Iris pigment epithelial cell (primary cell): Measurements from ENCODE around the gene USHBP1.
A peak's percentile ranks its signal among the peaks of the same experiment; 100 is the strongest.

Experiments used
- DNase-seq: peaks from one replicate; pipeline ENCODE4 v3.0.0-alpha.2; 2011; ENCODE audit warnings: low read depth

USHBP1 gene

DNA sequence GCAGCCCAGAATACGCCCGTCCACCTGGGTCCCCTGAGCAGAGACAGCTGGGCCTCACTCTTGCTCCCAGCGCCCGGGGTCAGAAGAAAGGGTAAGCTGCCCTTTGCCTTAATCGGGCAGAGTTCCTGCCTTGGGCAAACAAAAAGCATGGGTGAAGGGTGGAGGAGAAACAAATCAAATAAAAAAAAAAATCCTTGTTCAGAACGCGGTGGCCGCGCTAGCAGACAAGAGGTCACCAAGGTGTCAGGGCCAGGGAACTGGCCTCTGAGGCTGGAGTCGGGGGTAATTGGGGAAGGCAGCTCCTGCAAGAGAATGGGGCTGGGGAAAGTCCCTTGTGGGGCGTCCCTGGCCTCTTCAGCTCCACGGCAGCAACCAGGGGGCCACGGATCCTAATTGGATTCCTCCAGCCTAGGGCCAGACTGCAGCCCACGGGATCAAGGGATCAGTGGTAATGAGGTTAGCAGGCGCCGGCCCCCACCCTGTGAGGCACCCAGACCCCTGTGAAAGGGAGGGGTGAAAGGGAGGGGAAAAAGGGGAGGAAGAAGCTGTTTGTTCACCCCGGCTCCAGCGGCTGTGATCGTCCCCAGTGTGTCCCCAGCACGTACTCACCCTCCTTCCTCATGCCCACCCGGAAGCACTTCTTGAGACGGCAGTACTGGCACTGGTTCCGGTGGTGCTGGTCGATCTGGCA is 24.3 kb downstream of the USHBP1 start:
- DNase-seq: no peak

GRCh38 chr19:17237747-17238706 is 26.5 kb downstream of the USHBP1 start:
- DNase-seq: no peak

- DNase-seq: no peak
Observed at GRCh38 chr19:17236811-17237543, 27.6 kb downstream of the USHBP1 start.

- no peak for DNase-seq
Observed at GRCh38 chr19:17235971-17236777, 28.4 kb downstream of the USHBP1 start.

DNA sequence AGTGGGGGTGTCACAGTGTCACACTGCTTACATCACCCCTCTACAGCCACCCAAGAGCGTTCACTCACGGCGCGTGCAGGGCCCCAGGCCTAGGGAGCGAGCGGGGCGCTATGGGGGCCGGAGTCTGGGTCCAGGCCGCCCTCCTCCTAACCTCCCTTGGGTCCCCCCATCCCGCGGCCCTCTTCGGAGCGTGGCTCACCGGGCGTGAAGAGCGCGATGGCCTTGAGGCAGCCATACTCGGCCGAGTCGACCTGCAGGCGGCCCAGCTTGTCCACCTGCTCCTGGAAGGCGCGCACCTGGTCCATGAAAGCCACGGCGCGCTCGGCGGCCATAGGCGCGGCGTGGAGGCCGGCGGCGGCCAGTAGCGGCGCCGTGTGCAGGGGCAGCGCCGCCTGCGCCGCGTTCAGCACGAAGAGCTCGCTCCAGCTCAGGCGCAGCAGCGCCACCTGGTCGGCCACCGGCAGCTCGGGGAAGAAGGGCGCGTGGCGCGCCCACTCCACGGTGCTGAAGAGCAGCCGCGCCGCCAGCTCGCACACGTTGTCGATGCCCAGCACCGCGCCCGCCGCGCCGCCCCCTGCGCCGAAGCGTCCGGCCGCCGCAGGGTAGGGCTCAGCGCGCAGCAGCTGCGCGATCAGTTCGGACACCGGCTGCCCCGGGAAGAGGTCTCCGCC is 29.1 kb downstream of the USHBP1 start:
- peak; percentile 81 for DNase-seq

GRCh38 chr19:17234911-17235299 is 29.6 kb downstream of the USHBP1 start:
- peak; percentile 55 for DNase-seq

DNA sequence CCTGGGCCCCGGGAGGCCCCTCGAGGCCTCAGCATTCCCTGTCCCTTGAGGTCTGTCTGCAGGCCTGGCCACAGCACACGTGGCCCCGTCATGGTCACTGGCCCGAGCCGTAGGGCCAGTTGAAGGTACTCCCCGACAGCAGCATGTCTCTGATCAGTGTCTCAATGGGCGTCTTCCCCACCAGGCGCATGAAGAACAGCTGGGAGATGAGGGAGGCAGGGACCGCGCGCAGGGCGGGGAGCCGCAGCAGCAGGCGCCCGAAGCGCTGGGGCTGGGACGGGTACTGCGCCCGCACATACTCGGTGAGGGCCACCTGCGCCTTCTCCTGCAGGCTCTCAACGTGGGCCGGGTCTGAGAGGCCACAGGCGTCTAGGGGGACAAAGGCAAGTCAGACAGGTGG is 32.3 kb downstream of the USHBP1 start:
- DNase-seq: no peak

- DNase-seq: no peak
Observed at GRCh38 chr19:17229890-17230289, 34.7 kb downstream of the USHBP1 start.

- no peak for DNase-seq
Observed at GRCh38 chr19:17227798-17228367, 36.7 kb downstream of the USHBP1 start.

DNA sequence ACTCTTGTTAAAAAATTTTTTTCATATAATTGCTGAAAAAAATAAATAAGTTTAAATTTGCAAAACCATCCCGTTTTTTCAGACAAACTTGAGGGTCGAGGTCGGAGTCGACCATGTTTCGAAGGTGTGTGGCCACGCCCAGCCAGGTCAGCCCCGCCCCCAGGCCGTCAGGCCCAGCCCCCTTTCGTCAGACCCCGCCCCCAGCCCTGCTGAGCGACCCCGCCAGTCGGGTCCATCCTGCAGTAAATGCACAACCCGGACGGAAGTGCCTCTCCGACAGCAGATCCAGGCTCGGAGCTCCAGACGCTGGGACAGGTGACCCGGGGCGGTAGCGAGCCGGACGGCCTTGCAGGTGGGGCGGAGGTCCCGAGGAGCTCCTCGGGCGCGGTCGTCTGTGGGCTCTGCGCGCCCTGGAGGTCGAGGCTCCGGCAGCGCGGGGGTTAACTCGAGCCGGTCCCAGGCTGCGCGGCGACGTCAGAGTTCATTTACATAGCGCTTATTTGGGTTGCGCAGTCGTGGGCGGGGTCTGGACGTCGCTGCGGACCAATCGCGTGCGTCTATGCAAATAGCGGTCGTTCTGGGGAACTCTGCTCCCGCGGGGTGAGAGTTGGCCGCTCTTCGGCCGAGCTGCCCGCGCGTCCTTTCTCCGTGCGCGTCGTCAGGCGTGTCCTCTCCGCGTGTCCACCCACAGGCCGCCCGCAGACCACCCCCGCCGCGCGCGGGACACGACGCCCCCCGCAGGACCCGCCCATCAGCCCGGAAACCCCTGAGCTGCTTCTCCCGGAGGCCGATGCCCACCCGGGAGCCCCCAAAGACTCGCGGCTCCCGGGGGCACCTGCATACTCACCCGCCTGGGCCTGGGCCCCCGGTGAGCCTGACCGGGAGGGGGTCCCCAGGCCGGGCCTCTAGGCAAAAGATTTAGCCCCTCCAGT is 38.3 kb downstream of the USHBP1 start, which contains the start of gene OCEL1:
Gene OCEL1, plus strand, starts transcription at position 225 of the 932 bp plus-strand sequence. Its CDS starts 22 bp downstream, at position 247.
- peak; percentile 98 for DNase-seq

DNA sequence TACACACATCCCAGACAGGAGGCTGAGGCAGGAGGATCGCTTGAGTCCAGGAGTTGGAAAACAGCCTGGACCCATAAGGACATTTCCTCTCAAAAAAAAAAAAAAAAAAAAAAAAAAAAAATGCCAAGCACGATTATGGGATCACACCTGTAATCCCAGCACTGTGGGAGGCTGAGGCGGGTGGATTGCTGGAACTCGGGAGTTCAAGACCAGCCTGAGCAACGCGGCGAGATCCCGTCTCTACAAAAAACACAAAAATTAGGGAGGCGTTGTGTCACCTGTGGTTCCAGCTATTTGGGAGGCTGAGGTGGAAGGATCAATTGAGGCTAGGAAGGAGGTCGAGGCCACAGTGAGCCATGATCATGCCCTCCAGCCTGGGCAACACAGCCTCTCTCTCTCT is 39.5 kb downstream of the USHBP1 start:
- DNase-seq: no peak

DNA sequence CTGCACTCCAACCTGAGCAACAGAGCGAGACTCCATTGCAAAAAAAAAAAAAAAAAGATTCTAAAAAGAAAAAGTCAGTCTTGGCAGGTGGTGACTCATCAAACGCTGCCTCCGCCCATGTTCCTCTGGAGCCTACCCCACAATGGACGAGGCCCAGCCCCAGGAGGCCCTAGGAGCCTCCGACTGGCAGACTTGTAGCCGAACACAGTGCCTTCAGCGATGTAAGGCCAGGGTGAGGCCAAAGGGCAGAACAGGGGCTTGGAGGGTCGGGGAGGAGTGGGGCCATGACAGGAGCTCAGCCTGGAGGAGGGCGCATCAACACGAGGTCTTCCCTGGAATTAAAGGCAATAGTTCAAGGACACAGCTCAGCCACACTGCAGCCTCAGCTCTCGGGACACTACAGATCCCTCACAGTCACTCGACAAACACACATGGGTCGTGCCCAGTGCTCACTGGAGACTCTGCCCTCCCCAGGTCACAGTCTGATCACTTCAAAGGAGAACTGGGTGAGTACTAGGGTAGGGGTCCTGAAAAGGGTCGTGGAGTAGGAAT is 44.3 kb downstream of the USHBP1 start:
- DNase-seq: peak; percentile 84

DNA sequence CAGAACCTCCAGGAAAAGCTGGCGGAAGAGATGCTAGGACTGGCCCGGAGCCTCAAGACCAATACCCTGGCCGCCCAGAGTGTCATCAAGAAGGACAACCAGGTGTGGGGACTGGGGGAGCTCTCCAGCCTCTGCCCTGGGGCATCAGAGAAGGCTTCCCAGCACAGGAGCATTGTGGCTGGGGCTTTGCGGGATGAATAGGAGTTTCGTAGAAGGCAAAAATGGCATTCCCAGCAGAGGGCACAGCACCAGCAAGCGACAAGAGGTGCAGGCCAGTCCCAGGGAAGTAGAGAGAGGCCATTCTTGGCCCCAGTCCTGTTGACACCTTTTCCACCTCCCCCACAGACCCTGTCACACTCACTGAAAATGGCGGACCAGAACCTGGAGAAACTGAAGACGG is 45.3 kb downstream of the USHBP1 start:
- DNase-seq: no peak

DNA sequence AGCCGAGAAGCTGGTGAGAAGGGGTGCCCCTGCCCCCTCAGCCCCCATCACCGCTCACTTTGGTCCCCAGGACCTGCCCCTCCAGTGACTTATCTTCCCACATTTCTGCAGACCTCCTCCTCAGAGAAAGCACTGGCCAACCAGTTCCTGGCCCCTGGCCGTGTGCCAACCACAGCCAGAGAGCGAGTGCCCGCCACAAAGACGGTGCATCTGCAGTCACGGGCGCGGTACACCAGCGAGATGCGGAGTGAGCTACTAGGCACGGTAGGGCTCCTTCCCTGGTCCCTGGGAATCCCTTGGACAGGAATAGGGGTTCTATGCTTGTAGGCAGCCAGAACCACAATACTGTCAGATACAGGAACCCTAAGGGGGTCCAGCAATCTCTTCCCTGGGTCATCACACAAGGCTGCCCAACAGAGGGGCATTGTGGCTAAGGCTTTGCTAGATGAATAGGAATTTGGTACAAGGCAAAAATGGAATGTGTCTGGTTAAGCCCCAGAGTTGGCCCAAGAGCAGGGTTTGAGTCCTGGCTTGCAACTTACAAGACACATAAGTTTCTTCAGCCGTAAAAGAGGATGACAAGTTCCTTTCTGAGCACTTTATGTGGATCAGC is 48.4 kb downstream of the USHBP1 start:
- DNase-seq: no peak

DNA sequence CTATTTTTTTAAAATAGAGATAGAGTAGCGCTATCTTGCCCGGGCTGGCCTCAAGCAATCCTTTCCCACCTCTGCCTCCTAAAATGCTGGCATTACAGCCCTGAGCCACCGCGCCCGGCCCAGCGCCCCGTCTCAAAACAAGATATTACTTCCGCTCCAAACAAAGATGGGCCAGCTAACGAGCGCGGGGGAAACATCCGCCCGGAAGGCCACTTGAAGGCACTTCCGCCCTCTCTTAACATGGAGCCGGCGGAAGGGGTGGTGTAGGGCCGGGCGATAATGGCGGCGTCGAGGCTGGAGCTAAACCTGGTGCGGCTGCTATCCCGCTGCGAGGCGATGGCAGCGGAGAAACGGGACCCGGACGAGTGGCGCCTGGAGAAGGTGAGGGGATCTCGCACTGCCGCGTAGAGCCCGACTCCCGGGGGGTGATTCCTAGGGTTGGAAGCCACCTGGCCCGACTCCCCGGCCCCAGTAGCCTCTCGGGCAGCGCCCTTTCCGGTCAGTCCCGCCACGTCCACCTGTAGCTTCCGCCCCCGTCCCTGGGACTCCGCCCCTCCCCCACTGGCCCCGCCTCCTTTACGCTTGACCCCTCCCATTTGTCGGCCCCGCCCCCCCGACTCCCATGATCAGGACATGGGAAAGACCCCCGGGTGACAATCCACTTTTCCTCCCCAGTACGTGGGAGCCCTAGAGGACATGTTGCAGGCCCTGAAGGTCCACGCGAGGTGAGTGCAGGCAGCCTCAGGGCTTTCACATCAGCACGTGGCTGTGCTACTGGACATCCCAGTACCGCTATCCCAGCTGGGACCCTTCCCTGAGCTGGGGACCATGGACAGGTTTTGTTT is 49.2 kb downstream of the USHBP1 start, which contains the start of gene USE1:
Gene USE1, plus strand, starts transcription at position 231 of the 845 bp plus-strand sequence. Its CDS starts 49 bp downstream, at position 280.
- DNase-seq: peak; percentile 90

DNA sequence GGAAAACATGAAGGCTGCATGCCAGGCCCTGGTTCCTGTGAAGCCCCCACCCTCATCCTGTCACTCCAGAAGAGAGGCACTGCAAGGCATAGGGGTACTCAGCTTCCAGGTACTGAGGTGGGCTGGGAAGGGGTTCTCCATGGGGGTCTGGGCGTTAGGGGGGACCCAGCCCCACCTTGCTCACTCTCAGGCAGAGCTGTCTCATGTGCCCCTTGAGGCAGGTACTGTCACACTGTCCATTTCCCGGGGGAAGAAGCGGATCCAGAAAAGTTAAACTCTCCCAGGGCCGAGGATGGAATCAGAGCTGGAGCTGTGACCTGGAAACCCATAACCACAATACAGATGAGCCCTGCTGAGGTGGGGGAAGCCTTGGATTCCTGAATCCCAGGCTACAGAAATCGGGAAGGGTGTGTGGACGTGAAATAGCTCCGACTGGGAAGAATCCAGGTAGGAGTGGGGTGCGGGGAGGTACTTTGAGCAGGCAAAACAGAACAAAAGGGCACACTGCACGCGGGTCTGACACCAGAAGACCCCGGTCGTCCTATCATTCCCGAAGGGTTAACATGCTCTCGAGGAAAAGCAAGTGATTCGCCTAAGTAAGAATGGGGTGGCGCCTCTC is 49.9 kb downstream of the USHBP1 start:
- DNase-seq: no peak

DNA sequence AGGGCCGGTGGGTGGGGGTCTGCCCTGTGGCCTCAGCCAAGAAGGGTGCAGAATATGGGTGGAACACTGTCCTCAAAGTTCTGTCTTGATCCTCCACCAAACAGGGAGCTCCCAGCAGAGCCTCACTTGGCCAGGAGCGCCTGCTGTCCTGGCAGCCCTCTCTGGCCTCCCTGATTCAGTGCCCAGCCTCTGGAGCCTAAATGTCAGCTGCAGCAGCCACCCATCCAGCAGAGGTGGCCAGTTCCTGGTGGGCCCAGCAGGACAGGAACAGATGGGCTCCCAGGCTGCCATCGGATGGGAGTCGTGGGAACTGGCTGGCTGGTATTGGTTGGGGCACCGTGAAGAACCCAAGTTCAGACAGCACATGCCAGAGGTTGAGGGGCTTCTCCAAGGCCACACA is 51.2 kb downstream of the USHBP1 start:
- DNase-seq: no peak
